HG03442 (cell line): Measurements from ENCODE around the gene TMEM184B.

Experiments
- ATAC-seq: cut with Tn5 transposase; IDR thresholded peaks from one replicate; pipeline ENCODE4 v1.9.1; 2021; ENCODE audit warnings: mild to moderate bottlenecking, moderate library complexity; ENCODE audit not compliant: unreplicated experiment

TMEM184B gene

GRCh38 chr22:38282397-38282796 lies 9.6 kb upstream of the TMEM184B start:
- ATAC-seq = no peak

- ATAC-seq = no peak
Observed at GRCh38 chr22:38276166-38276565, 3.4 kb upstream of the TMEM184B start.

- ATAC-seq = no peak
Observed at GRCh38 chr22:38273135-38273826, 471 bp upstream of the TMEM184B start.

GRCh38 chr22:38271927-38272372 lies 860 bp downstream of the TMEM184B start:
- no peak for ATAC-seq

GRCh38 chr22:38271101-38271500 lies 1.7 kb downstream of the TMEM184B start:
- no peak for ATAC-seq

GRCh38 chr22:38270091-38270992 lies 2.5 kb downstream of the TMEM184B start:
- no peak for ATAC-seq

- no peak for ATAC-seq
Observed at GRCh38 chr22:38269466-38269865, 3.3 kb downstream of the TMEM184B start.

- ATAC-seq = no peak
Observed at GRCh38 chr22:38267086-38267485, 5.7 kb downstream of the TMEM184B start.

- no peak for ATAC-seq
Observed at GRCh38 chr22:38266120-38266519, 6.7 kb downstream of the TMEM184B start.

GRCh38 chr22:38264322-38264843 lies 8.4 kb downstream of the TMEM184B start:
- ATAC-seq = no peak

- no peak for ATAC-seq
Observed at GRCh38 chr22:38262051-38262795, 10.6 kb downstream of the TMEM184B start.

GRCh38 chr22:38260761-38261681 lies 11.8 kb downstream of the TMEM184B start:
- ATAC-seq = peak; percentile 10

- ATAC-seq = no peak
Observed at GRCh38 chr22:38259370-38259769, 13.4 kb downstream of the TMEM184B start.

- ATAC-seq = no peak
Observed at GRCh38 chr22:38258895-38259294, 13.9 kb downstream of the TMEM184B start.

- no peak for ATAC-seq
Observed at GRCh38 chr22:38257650-38258250, 15.1 kb downstream of the TMEM184B start.

- ATAC-seq = no peak
Observed at GRCh38 chr22:38257181-38257580, 15.6 kb downstream of the TMEM184B start.

GRCh38 chr22:38255697-38256096 lies 17.1 kb downstream of the TMEM184B start:
- ATAC-seq = no peak

GRCh38 chr22:38251341-38251692 lies 21.5 kb downstream of the TMEM184B start:
- ATAC-seq = no peak

- no peak for ATAC-seq
Observed at GRCh38 chr22:38250643-38251340, 22.0 kb downstream of the TMEM184B start.
